Measurements from ENCODE around the gene TIAM2. TPM values are rescaled to one million over a fixed set of nuclear protein-coding genes. Genes with fewer than 3 reads are reported as not detected.

Gene TIAM2
- total and polyA plus RNA-seq, 9 of the 15 experiments (the other 6 are each of a cell fraction or from before 2014, with no cell fraction given), result 0.73 to 6.5 (median 4.3) TPM

- TF ChIP-seq PHTF2 (CRISPR knock-in tag; IDR thresholded peaks at IDR 0.05) (no peak), ELF2 (CRISPR knock-in tag; IDR thresholded peaks at IDR 0.05) (no peak), PURB (CRISPR knock-in tag; IDR thresholded peaks at IDR 0.05; ENCODE audit: low read depth) (no peak), ZNF217 (CRISPR knock-in tag; IDR thresholded peaks at IDR 0.05) (no peak)
- TF ChIP-seq, protein P1, sequence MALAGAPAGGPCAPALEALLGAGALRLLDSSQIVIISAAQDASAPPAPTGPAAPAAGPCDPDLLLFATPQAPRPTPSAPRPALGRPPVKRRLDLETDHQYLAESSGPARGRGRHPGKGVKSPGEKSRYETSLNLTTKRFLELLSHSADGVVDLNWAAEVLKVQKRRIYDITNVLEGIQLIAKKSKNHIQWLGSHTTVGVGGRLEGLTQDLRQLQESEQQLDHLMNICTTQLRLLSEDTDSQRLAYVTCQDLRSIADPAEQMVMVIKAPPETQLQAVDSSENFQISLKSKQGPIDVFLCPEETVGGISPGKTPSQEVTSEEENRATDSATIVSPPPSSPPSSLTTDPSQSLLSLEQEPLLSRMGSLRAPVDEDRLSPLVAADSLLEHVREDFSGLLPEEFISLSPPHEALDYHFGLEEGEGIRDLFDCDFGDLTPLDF (CRISPR knock-in tag; IDR thresholded peaks at IDR 0.05), result no peak
These were observed 306.8 kb downstream of the TIAM2 start (continued) for GRCh38 chr6:155301867-155302266.

- 86% methylated on average over 4 of the region's 4 CpGs for WGBS (ENCODE audit: insufficient coverage, low coverage, missing lambda C conversion rate)
- no peak overlapping the region for H3K9ac ChIP-seq (ENCODE audit: insufficient read depth in 1 of 2, low read depth in 2 of 2, low read length in 2 of 2)
- TF ChIP-seq TCF15 (CRISPR knock-in tag; IDR thresholded peaks at IDR 0.05), result no peak
- TF ChIP-seq CEBPG (CRISPR knock-in tag; IDR thresholded peaks at IDR 0.05), result no peak
- TF ChIP-seq CEBPG (tag; conservative IDR thresholded peaks at IDR 0.05 in 1 of 2, IDR thresholded peaks at IDR 0.05 in 1 of 2), result 0 out of 4 replicates have a peak, but pooled peaks of 1 of the 2 experiments have one; percentile 11
- POLR2A ChIA-PET, result interaction anchor here (0.6 to 1.5 kb wide), 2 partner anchors 11 kb away, joined by 3 to 6 read pairs; no protein-coding TSS in a partner anchor
- CTCF ChIA-PET (ENCODE audit: low intra/inter-chr PET ratio), result no interaction called here
- BruUV-seq (replicated peaks), result no TSS peak
- H3K27ac ChIP-seq (ENCODE audit: extremely low read depth, low read depth, low read length), result no peak overlapping the region
- DNase-seq (ENCODE audit: extremely low read depth in 1 of 4, low spot score in 3 of 4), result no peak
- no peak overlapping the region for H3K4me3 ChIP-seq
- FAIRE-seq, result no peak
- H3K9me1 ChIP-seq (ENCODE audit: control insufficient read depth, insufficient read depth, low read length), result peaks cover 3% of the 10 kb centered on the region
- H4K20me1 ChIP-seq (replicated peaks; ENCODE audit: control insufficient read depth, insufficient read depth, low read length), result no peaks in the 10 kb centered on the region
- ATAC-seq, result no peak
- H3K4me2 ChIP-seq (ENCODE audit: insufficient read depth, low read length), result no peak overlapping the region
- no peaks in the 10 kb centered on the region for H3K4me1 ChIP-seq (replicated peaks in 1 of 2; ENCODE audit: control insufficient read depth in 2 of 2, insufficient read depth in 2 of 2, low read length in 2 of 2)
- in situ Hi-C loops (cut with MboI), result loop anchor here (25.0 kb wide), 1 partner anchor 1884 kb away; no protein-coding TSS in a partner anchor
- intact Hi-C loops (cut with micrococcal nuclease), result no loop called here
- H3K36me3 ChIP-seq (ENCODE audit: control insufficient read depth, insufficient read depth, low read length), result peaks cover 79% of the 10 kb centered on the region
- peaks cover 5% of the 10 kb centered on the region; the same call in 1 of the 3 replicates for H3K79me2 ChIP-seq (ENCODE audit: control insufficient read depth, insufficient read depth, low read length)
- no peaks in the 10 kb centered on the region for H3K27me3 ChIP-seq (ENCODE audit: control insufficient read depth in 2 of 2, insufficient read depth in 2 of 2, low read length in 2 of 2)
- no peak overlapping the region for H2AFZ ChIP-seq (ENCODE audit: low read depth, low read length)
- no peaks in the 10 kb centered on the region for H3K9me3 ChIP-seq (replicated peaks; ENCODE audit: control insufficient read depth, insufficient read depth, low read depth, low read length)
These were observed 308.3 kb downstream of the TIAM2 start for GRCh38 chr6:155303361-155303870.

Measured in K562 (cell line).